Thoracic aorta (tissue), 2 donors: Measurements from ENCODE around the gene SYNE1. TPM values are rescaled to one million over a fixed set of nuclear protein-coding genes. Genes with fewer than 3 reads are reported as not detected.

Experiments
- ATAC-seq: fragments of 150-250 bp; one replicate; pipeline ENCODE4 v1.8.0; 2017; ENCODE audit warnings: low read depth; ENCODE audit not compliant: insufficient number of reproducible peaks, low FRiP score
- DNase-seq: peaks from one replicate; pipeline ENCODE4 v3.0.0-alpha.2; 2020; ENCODE audit warnings: low spot score
- H3K27ac ChIP-seq, 2 donors: fragments of 200-600 bp; sonication (generic); 1 replicate in 1 of 2; 2 replicates in 1 of 2; pipeline ENCODE4 v1.5.1; 2016; ENCODE audit warnings: mild to moderate bottlenecking in 2 of 2, moderate library complexity in 2 of 2
- H3K27me3 ChIP-seq: fragments of 200-600 bp; sonication (generic); replicated peaks from 2 replicates; pipeline ENCODE4 v1.6.0; 2016; ENCODE audit warnings: mild to moderate bottlenecking; ENCODE audit not compliant: insufficient read depth
- H3K36me3 ChIP-seq: fragments of 200-600 bp; sonication (generic); one replicate; pipeline ENCODE4 v1.5.1; 2016
- H3K4me1 ChIP-seq, 2 donors: fragments of 200-600 bp; sonication (generic); 1 replicate in 1 of 2; 2 replicates in 1 of 2; pipeline versions ENCODE4 v1.5.1 to v1.6.0; 2016; ENCODE audit warnings: low read depth in 2 of 2, mild to moderate bottlenecking in 1 of 2; ENCODE audit not compliant: control insufficient read depth in 1 of 2
- H3K4me3 ChIP-seq: fragments of 200-600 bp; sonication (generic); 2 replicates; pipeline ENCODE4 v1.5.1; 2016; ENCODE audit warnings: mild to moderate bottlenecking
- H3K9me3 ChIP-seq: fragments of 200-600 bp; sonication (generic); 2 replicates; pipeline ENCODE4 v1.5.1; 2016
- CTCF ChIP-seq: fragments of 200-600 bp; sonication (generic); IDR thresholded peaks from one replicate; pipeline ENCODE4 v1.5.1; 2019; ENCODE audit warnings: antibody characterized with exemption
- total RNA-seq, 2 donors: library from RNA; depleted of rRNA; stranded (reverse); fragments of >200 nt; gene quantifications; one replicate each; pipeline versions ENCODE4 v1.1.0 to v1.2.3, GENCODE V29; 2016

The SYNE1 gene
- total RNA-seq, 2 donors from 2014 or later = 462 to 552 TPM

DNA sequence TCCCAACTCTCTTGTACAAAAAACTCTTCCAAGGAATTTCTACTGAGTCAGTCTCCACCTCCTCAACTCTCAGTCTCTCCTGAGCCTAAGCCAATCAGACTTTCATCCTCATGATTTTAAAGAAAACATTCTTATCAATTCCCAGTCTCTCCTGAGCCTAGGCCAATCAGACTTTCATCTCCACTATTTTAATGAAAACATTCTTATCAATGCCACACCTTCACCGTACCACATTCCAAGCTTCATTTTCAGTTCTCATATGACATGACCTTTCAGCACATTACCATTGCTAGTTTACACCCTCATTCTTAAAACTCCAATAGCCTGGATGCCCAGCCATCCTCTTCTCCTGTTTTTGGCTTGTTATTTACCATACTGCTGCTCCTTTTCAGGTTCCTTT is 42.5 kb downstream of the SYNE1 start:
- Histone ChIP-seq H3K4me1 (no peaks in the 10 kb centered on the region), H3K27ac (no peak overlapping the region), H3K4me3 (no peak overlapping the region), H3K9me3 (no peaks in the 10 kb centered on the region), H3K36me3 (no peaks in the 10 kb centered on the region), H3K27me3 (no peaks in the 10 kb centered on the region)
- TF ChIP-seq CTCF = no peak
- DNase-seq = no peak
- no peak for ATAC-seq

- ATAC-seq = no peak
- no peaks in the 10 kb centered on the region for H3K36me3 ChIP-seq
- H3K9me3 ChIP-seq = no peaks in the 10 kb centered on the region
- H3K4me1 ChIP-seq = no peaks in the 10 kb centered on the region
- H3K27me3 ChIP-seq = no peaks in the 10 kb centered on the region
- no peak for TF ChIP-seq CTCF
- H3K4me3 ChIP-seq = no peak overlapping the region
- no peak overlapping the region for H3K27ac ChIP-seq
- DNase-seq = no peak
These were observed 48.7 kb downstream of the SYNE1 start for GRCh38 chr6:152588456-152588855.

DNA sequence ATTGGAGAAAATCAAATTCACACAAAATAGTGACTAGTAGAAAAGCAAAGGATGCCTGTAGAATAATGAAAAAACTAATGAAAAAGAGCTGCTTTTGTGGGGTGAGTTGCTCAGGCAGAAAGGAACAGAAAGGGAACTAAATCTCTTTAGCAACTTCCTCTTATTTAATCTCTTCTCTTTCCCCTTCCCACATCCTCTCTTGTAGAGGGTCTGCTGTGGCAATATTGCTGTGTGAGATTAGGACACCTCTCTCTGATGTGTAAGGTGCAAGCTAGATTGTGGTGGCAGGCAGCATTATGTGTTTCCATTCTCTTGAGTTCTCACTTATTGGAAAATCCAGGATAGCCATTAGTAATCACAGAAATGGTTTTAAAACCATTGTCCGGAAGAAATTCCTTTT is 49.7 kb downstream of the SYNE1 start:
- no peak for TF ChIP-seq CTCF
- Histone ChIP-seq H3K9me3 (no peaks in the 10 kb centered on the region), H3K27me3 (no peaks in the 10 kb centered on the region), H3K4me1 (no peaks in the 10 kb centered on the region), H3K36me3 (no peaks in the 10 kb centered on the region), H3K27ac (no peak overlapping the region), H3K4me3 (no peak overlapping the region)
- ATAC-seq = no peak
- DNase-seq = no peak

- no peak for TF ChIP-seq CTCF
- no peak for DNase-seq
- no peaks in the 10 kb centered on the region for H3K9me3 ChIP-seq
- no peak for ATAC-seq
- no peak overlapping the region for H3K4me3 ChIP-seq
- H3K27ac ChIP-seq = no peak overlapping the region
- H3K27me3 ChIP-seq = no peaks in the 10 kb centered on the region
- H3K36me3 ChIP-seq = no peaks in the 10 kb centered on the region
- H3K4me1 ChIP-seq = no peaks in the 10 kb centered on the region
These were observed 51.9 kb downstream of the SYNE1 start for GRCh38 chr6:152585236-152585635.

- TF ChIP-seq CTCF = no peak
- Histone ChIP-seq H3K36me3 (no peaks in the 10 kb centered on the region), H3K4me1 (no peaks in the 10 kb centered on the region), H3K27ac (no peak overlapping the region), H3K27me3 (no peaks in the 10 kb centered on the region), H3K9me3 (no peaks in the 10 kb centered on the region), H3K4me3 (no peak overlapping the region)
- ATAC-seq = no peak
- no peak for DNase-seq
These were observed 53.3 kb downstream of the SYNE1 start for GRCh38 chr6:152583888-152584287.
